Measurements from ENCODE around the gene VEZF1.
A peak's percentile ranks its signal among the peaks of the same experiment; 100 is the strongest.

The VEZF1 gene

DNA sequence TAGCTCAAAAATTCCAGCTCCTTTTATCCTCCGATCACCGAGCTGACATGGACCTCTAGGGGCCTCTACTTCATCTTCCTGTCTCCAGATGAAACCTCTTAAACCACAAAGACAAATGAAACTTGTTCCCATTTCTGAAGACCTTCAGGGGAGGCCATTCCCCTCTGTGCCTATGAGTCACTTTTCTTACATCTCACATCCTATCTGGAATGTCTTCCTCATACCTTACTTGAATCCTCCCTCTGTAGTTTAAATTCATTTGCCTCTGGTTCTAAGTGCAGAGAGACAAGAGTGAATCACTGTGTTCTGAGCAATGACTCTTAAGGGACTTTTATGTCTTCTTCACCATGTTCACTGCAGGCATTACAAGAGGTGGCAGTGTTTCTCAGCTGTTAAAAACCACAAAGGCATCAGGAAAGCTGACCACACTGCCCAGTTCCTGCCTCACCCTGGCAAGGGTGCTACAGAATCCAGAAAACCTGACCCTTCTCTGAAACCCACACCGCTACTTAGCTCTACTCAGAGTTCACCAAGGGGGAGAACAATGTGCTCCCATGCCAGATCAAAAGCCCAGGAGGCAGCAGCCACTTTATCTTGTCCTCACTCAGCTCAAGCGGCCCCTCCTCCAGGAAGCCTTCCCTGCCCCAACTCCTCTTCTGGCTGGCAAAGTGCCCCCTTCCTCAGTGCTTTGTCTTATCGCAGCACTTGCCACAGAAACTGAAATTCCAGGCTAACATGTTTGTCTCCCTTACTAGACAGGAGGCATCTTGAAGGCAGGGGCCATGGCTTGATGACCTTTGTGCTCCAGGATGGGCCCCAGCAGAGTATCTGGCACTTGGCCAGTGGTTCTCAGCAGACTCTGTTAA is 39.3 kb downstream of the VEZF1 start:
- H3K4me3 ChIP-seq (ENCODE audit: low read depth, low read length) = no peak overlapping the region
- TF ChIP-seq, protein P1, sequence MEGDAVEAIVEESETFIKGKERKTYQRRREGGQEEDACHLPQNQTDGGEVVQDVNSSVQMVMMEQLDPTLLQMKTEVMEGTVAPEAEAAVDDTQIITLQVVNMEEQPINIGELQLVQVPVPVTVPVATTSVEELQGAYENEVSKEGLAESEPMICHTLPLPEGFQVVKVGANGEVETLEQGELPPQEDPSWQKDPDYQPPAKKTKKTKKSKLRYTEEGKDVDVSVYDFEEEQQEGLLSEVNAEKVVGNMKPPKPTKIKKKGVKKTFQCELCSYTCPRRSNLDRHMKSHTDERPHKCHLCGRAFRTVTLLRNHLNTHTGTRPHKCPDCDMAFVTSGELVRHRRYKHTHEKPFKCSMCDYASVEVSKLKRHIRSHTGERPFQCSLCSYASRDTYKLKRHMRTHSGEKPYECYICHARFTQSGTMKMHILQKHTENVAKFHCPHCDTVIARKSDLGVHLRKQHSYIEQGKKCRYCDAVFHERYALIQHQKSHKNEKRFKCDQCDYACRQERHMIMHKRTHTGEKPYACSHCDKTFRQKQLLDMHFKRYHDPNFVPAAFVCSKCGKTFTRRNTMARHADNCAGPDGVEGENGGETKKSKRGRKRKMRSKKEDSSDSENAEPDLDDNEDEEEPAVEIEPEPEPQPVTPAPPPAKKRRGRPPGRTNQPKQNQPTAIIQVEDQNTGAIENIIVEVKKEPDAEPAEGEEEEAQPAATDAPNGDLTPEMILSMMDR (IDR thresholded peaks at IDR 0.05; ENCODE audit: low read depth, low read length, missing control alignments) = no peak
- no peak for DNase-seq (ENCODE audit: low read depth)

DNA sequence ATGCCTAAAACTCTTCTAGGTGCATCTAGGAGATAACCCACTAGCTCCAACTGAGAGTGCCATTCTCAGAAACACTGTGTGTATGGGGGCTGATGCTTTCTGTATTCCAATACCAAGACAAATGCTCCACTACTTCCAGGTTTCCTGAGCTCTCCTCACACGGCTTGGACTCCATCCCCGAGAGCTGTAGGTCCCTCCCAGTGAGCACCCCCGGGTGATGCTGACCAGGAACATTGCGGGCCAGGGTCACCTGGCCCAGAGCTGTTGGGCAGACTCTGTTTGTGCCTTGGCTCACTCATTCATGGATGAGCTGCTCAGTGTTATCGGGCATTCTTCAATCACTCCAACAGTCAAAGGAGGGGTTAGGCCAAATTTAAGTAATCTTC is 39.9 kb downstream of the VEZF1 start:
- TF ChIP-seq, protein P1 (IDR thresholded peaks at IDR 0.05; ENCODE audit: low read depth, low read length, missing control alignments) = no peak
- H3K4me3 ChIP-seq (ENCODE audit: low read depth, low read length) = no peak overlapping the region
- DNase-seq (ENCODE audit: low read depth) = no peak

DNA sequence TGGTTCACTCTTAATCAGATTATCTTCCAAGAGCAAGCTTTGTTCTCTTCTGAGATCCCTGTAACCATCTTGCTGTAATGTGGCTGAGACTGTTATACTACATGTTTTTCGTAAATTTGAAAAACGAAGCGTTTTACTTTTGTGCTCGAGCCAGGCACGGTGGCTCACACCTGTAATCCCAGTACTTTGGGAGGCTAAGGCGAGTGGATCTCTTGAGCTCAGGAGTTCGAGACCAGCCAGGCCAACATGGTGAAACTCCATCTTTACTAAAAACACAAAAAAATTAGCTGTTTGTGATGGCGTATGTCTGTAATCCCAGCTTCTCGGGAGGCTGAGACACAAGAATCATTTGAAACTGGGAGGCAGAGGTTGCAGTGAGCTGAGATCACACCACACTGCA is 40.7 kb downstream of the VEZF1 start:
- no peak overlapping the region; the same call in 1 of the 2 replicates for H3K4me3 ChIP-seq (ENCODE audit: low read depth, low read length)
- TF ChIP-seq, protein P1 (IDR thresholded peaks at IDR 0.05; ENCODE audit: low read depth, low read length, missing control alignments) = no peak
- DNase-seq (ENCODE audit: low read depth) = no peak

DNA sequence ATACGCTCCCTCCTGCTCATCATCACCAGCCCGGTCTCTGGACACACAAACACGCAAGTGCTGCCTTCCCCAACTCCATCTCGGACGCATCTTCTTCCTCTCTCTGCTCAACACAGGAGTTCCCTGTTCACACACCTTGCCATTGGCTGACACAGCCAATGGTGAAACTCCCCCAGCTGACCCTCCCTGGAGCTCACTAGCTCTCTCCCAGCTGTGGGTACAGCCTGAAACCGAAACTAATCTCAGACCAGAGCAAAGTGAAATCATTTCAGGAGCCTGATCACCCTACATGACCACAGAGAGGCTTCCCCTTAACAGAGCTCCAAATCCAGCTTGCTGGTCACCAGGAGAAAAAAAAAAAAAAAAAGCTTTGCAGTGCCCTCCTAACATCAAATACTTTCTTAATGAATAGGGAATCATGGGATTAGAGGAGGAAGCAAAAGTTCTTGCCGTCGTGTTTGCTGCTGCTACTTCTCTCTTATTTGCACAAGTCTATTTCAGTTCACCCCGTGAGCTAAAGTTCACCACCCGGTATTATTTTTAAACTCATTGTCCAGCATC is 41.2 kb downstream of the VEZF1 start:
- TF ChIP-seq, protein P1 (IDR thresholded peaks at IDR 0.05; ENCODE audit: low read depth, low read length, missing control alignments) = no peak
- peak overlapping the region; percentile 21 for H3K4me3 ChIP-seq (ENCODE audit: low read depth, low read length)
- peak; percentile 76 for DNase-seq (ENCODE audit: low read depth)

DNA sequence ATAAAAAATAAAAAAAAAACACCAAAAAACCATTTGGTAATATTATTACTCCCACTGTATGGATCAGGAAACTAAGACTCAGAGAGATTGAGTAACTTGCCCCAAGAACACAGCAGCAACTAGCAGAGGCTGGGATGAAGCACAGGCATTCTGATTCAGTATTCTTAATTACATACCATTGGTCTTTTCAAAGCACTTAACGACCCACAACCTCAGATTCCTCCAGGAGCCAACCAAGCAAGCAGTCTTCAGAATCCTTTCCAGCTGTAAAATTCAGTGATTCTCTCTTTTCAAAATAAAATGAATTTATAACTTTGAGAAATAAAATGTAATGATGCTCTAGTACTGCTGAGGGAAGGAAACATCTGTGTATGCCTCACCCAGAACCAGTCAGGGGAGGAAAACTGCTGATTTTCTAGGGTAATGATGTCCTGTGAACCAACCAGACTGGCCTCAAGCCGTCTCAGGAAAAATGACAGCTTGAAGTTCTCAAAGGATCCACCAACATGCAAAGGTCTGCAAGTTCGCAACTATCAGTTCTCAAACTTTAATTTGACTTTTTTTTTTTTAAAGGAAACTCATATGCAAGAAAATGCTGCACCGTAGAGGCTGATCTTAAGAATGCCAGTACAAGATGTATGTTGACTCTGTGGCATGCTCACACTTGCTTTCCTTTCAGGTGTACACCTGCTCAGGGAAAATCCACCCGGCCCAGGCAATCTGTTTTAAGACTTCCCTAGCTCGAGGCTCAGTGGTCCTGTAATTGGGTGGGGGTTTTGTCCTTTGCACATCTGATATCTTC is 41.9 kb downstream of the VEZF1 start:
- TF ChIP-seq, protein P1 (IDR thresholded peaks at IDR 0.05; ENCODE audit: low read depth, low read length, missing control alignments) = no peak
- peak overlapping the region; percentile 21; the same call in 1 of the 2 replicates for H3K4me3 ChIP-seq (ENCODE audit: low read depth, low read length)
- DNase-seq (ENCODE audit: low read depth) = no peak

DNA sequence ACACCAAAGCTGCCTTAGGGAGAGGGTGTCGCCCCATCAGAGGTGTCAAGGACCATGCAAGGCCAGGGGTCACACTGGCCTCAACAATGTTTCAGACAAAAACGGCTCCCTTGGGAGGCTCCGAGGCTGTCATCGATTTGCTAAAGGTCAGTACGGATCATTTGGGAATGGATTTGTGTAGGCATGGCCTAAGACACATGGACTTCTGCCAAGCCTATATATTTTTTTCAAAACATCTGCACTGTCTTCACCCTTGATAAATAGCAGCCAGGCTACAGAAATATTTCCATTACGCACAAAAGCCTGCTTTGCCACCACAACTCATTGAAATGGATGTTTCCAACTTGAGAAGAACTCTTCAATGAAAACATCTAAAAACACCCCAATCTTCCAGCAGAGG is 43.1 kb downstream of the VEZF1 start:
- H3K4me3 ChIP-seq (ENCODE audit: low read depth, low read length) = no peak overlapping the region
- TF ChIP-seq, protein P1 (IDR thresholded peaks at IDR 0.05; ENCODE audit: low read depth, low read length, missing control alignments) = no peak
- DNase-seq (ENCODE audit: low read depth) = no peak

All from GM12864 (cell line).